Vagina (tissue), 2 donors: ENCODE results near the gene PRDM1. TPM values are rescaled to one million over a fixed set of nuclear protein-coding genes. Genes with fewer than 3 reads are reported as not detected.
A peak's percentile ranks its signal among the peaks of the same experiment; 100 is the strongest.

Source experiments
- DNase-seq, 2 donors: peaks; one replicate each; pipeline ENCODE4 v3.0.0-alpha.2; 2017; ENCODE audit errors: extremely low spot score in 2 of 2
- H3K27ac ChIP-seq: fragments of 200-600 bp; sonication (generic); one replicate; pipeline ENCODE4 v1.5.1; 2019
- H3K27me3 ChIP-seq: fragments of 200-600 bp; sonication (generic); one replicate; pipeline ENCODE4 v1.5.1; 2019
- H3K36me3 ChIP-seq, 2 donors: fragments of 200-600 bp; sonication (generic); one replicate each; pipeline ENCODE4 v1.5.1; 2017 to 2019
- H3K4me1 ChIP-seq: fragments of 200-600 bp; sonication (generic); one replicate; pipeline ENCODE4 v1.5.1; 2019
- H3K4me3 ChIP-seq, 2 donors: fragments of 200-600 bp; sonication (generic); 1 replicate in 1 of 2; 2 replicates in 1 of 2; pipeline ENCODE4 v1.5.1; 2016 to 2019
- H3K9me3 ChIP-seq: fragments of 200-600 bp; sonication (generic); one replicate; pipeline ENCODE4 v1.5.1; 2019
- CTCF ChIP-seq, 3 experiments: fragments of 450-650 bp in 2 of 3; fragments of 200-600 bp in 1 of 3; sonication (generic) in 1 of 3; IDR thresholded peaks; one replicate each; pipeline ENCODE4 v1.5.1; 2017 to 2019; ENCODE audit warnings: antibody characterized with exemption in 3 of 3, mild to moderate bottlenecking in 2 of 3, moderate library complexity in 2 of 3
- POLR2A ChIP-seq, 2 donors: fragments of 450-650 bp; IDR thresholded peaks; one replicate each; pipeline ENCODE4 v1.6.1; 2017; ENCODE audit warnings: antibody characterized with exemption in 2 of 2, mild to moderate bottlenecking in 2 of 2, moderate library complexity in 2 of 2
- POLR2AphosphoS5 ChIP-seq, 2 donors: sonication (generic); formaldehyde crosslinking; IDR thresholded peaks; one replicate each; pipeline ENCODE4 v1.9.0; 2017; ENCODE audit warnings: antibody characterized with exemption in 2 of 2, mild to moderate bottlenecking in 2 of 2, low read depth in 1 of 2; ENCODE audit not compliant: insufficient read depth in 1 of 2
- intact Hi-C: fragments of 100-400 bp; cut with DNase I; formaldehyde crosslinking; loops from one replicate; pipeline ENCODE4 v1.15.1; 2023
- total RNA-seq: library from RNA; depleted of rRNA; stranded (reverse); fragments of >200 nt; gene quantifications from one replicate; pipeline ENCODE4 v1.2.3, GENCODE V29; 2016

The PRDM1 gene
- total RNA-seq, 1 donor from 2014 or later = 27.0 TPM

GRCh38 chr6:106116125-106116832 is 30.1 kb downstream of the PRDM1 start:
- Histone ChIP-seq H3K36me3 (no peaks in the 10 kb centered on the region), H3K4me3 (no peak overlapping the region), H3K9me3 (no peaks in the 10 kb centered on the region), H3K27ac (no peak overlapping the region), H3K27me3 (no peaks in the 10 kb centered on the region), H3K4me1 (peaks cover 12% of the 10 kb centered on the region)
- no peak for TF ChIP-seq CTCF (IDR thresholded peaks at IDR 0.05)
- TF ChIP-seq POLR2AphosphoS5 (IDR thresholded peaks at IDR 0.05; ENCODE audit: insufficient read depth in 1 of 2, low read depth in 1 of 2) = peak in 1 of 2 donors; percentile 37
- no peak for TF ChIP-seq POLR2A (IDR thresholded peaks at IDR 0.05)
- intact Hi-C loops = no loop called here
- no peak for DNase-seq

- Histone ChIP-seq H3K4me3 (no peak overlapping the region), H3K36me3 (no peaks in the 10 kb centered on the region), H3K4me1 (peaks cover 7% of the 10 kb centered on the region), H3K9me3 (no peaks in the 10 kb centered on the region), H3K27ac (no peak overlapping the region), H3K27me3 (no peaks in the 10 kb centered on the region)
- no peak for TF ChIP-seq CTCF (IDR thresholded peaks at IDR 0.05)
- intact Hi-C loops = no loop called here
- no peak for DNase-seq
These were observed 31.4 kb downstream of the PRDM1 start for GRCh38 chr6:106117579-106117978.

- H3K27ac ChIP-seq = no peak overlapping the region
- no peak for DNase-seq
- H3K4me3 ChIP-seq = no peak overlapping the region
- H3K4me1 ChIP-seq = peaks cover 7% of the 10 kb centered on the region
- no peaks in the 10 kb centered on the region for H3K27me3 ChIP-seq
- H3K36me3 ChIP-seq = no peaks in the 10 kb centered on the region
- no peak for TF ChIP-seq POLR2AphosphoS5 (IDR thresholded peaks at IDR 0.05; ENCODE audit: insufficient read depth in 1 of 2, low read depth in 1 of 2)
- no peak for TF ChIP-seq CTCF (IDR thresholded peaks at IDR 0.05)
- TF ChIP-seq POLR2A (IDR thresholded peaks at IDR 0.05) = no peak
- intact Hi-C loops = no loop called here
- no peaks in the 10 kb centered on the region for H3K9me3 ChIP-seq
These were observed 32.8 kb downstream of the PRDM1 start for GRCh38 chr6:106118835-106119431.

- no peaks in the 10 kb centered on the region for H3K9me3 ChIP-seq
- H3K36me3 ChIP-seq = no peaks in the 10 kb centered on the region
- no peaks in the 10 kb centered on the region for H3K27me3 ChIP-seq
- no peak for DNase-seq
- H3K4me1 ChIP-seq = peaks cover 7% of the 10 kb centered on the region
- no peak overlapping the region for H3K4me3 ChIP-seq
- intact Hi-C loops = no loop called here
- no peak overlapping the region for H3K27ac ChIP-seq
- no peak for TF ChIP-seq POLR2A (IDR thresholded peaks at IDR 0.05)
- TF ChIP-seq POLR2AphosphoS5 (IDR thresholded peaks at IDR 0.05; ENCODE audit: insufficient read depth in 1 of 2, low read depth in 1 of 2) = peak in 1 of 2 donors; percentile 18
These were observed 33.4 kb downstream of the PRDM1 start for GRCh38 chr6:106119546-106119945.

- no peak for DNase-seq
- TF ChIP-seq POLR2AphosphoS5 (IDR thresholded peaks at IDR 0.05; ENCODE audit: insufficient read depth in 1 of 2, low read depth in 1 of 2) (no peak), CTCF (IDR thresholded peaks at IDR 0.05) (no peak), POLR2A (IDR thresholded peaks at IDR 0.05) (no peak)
- H3K4me3 ChIP-seq = no peak overlapping the region
- H3K27me3 ChIP-seq = no peaks in the 10 kb centered on the region
- H3K9me3 ChIP-seq = no peaks in the 10 kb centered on the region
- H3K4me1 ChIP-seq = peaks cover 7% of the 10 kb centered on the region
- intact Hi-C loops = no loop called here
- no peaks in the 10 kb centered on the region for H3K36me3 ChIP-seq
- H3K27ac ChIP-seq = no peak overlapping the region
These were observed 33.9 kb downstream of the PRDM1 start for GRCh38 chr6:106120006-106120405.
